ENCODE results near the gene RXRB.

GRCh38 chr6:33144373-33144772 is 56.1 kb downstream of the RXRB start:
- TF ChIP-seq POLR2A (IDR thresholded peaks at IDR 0.05) (no peak), CTCF (IDR thresholded peaks at IDR 0.05) (no peak)
